AG04450 (cell line): ENCODE data around the gene SPSB3. TPM values are rescaled to one million over a fixed set of nuclear protein-coding genes. Genes with fewer than 3 reads are reported as not detected.

ENCODE experiments used
- CTCF ChIA-PET: fragments of 300-600, 350-600 bp; formaldehyde crosslinking; extraction: SDS; loops from one replicate; lab custom pipeline; 2022; ENCODE audit warnings: antibody characterized with exemption, inconsistent platforms; lab: Charles Lee
- POLR2A ChIA-PET: fragments of 350-600 bp; formaldehyde crosslinking; extraction: SDS; loops from one replicate; lab custom pipeline; 2021; ENCODE audit warnings: antibody characterized with exemption, inconsistent platforms; lab: Yijun Ruan, JAX
- DNase-seq: peaks from one replicate; pipeline ENCODE4 v3.0.0-alpha.2; 2011; ENCODE audit warnings: low read depth, low spot score
- H3K27ac ChIP-seq: one replicate; pipeline ENCODE4 v1.5.1; 2012; ENCODE audit warnings: low read depth, low read length, control low read depth
- H3K27me3 ChIP-seq: one replicate; pipeline ENCODE4 v1.6.0; 2012; ENCODE audit warnings: low read length; ENCODE audit not compliant: control insufficient read depth, insufficient read depth
- H3K4me3 ChIP-seq: 2 replicates; pipeline ENCODE4 v1.5.1; 2011; ENCODE audit warnings: mild to moderate bottlenecking, low read depth, low read length, control low read depth
- H3K9me3 ChIP-seq: 2 replicates; pipeline ENCODE4 v1.5.1; 2012; ENCODE audit warnings: low read length; ENCODE audit not compliant: control insufficient read depth, insufficient read depth
- polyA plus RNA-seq: library from polyadenylated mRNA; depleted of rRNA; stranded (reverse); fragments of >200 nt; gene quantifications from 2 replicates; pipeline ENCODE4 v1.2.3, GENCODE V29; 2011
- TF ChIP-seq, protein P1 (sequence below): IDR thresholded peaks from 2 replicates; pipeline ENCODE4 v1.5.1; 2011; ENCODE audit warnings: low read depth, low read length, control low read depth, inconsistent platforms

The SPSB3 gene
- polyA plus RNA-seq, 1 experiment: 11.0 TPM

DNA sequence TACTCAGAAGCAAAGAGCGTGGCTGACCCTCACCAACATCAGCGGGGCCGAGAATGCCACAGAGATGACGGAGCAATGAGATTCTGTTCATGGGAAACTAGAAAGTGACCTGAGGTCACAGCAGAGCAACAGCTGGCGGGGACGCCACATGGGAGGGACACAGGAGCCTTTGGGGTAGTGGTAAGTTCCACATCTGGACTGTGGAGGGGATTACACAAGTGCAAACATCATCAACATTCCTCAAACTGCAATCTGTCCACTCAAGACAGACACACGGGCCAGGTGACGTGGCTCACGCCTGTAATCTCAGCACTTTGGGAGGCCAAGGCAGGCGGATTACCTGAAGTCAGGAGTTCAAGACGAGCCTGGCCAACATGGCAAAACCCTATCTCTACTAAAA, 33.1 kb upstream of the SPSB3 start:
- TF ChIP-seq, protein P1, sequence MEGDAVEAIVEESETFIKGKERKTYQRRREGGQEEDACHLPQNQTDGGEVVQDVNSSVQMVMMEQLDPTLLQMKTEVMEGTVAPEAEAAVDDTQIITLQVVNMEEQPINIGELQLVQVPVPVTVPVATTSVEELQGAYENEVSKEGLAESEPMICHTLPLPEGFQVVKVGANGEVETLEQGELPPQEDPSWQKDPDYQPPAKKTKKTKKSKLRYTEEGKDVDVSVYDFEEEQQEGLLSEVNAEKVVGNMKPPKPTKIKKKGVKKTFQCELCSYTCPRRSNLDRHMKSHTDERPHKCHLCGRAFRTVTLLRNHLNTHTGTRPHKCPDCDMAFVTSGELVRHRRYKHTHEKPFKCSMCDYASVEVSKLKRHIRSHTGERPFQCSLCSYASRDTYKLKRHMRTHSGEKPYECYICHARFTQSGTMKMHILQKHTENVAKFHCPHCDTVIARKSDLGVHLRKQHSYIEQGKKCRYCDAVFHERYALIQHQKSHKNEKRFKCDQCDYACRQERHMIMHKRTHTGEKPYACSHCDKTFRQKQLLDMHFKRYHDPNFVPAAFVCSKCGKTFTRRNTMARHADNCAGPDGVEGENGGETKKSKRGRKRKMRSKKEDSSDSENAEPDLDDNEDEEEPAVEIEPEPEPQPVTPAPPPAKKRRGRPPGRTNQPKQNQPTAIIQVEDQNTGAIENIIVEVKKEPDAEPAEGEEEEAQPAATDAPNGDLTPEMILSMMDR: no peak
- Histone ChIP-seq H3K4me3 (no peak overlapping the region), H3K9me3 (no peaks in the 10 kb centered on the region; the same call in 1 of the 2 replicates), H3K27ac (no peak overlapping the region), H3K27me3 (no peaks in the 10 kb centered on the region)
- ChIA-PET CTCF (interaction anchor here (0.6 kb wide), 1 partner anchor 110 kb away, joined by 3 read pairs; no protein-coding TSS in a partner anchor), POLR2A (no interaction called here)
- no peak for DNase-seq

DNA sequence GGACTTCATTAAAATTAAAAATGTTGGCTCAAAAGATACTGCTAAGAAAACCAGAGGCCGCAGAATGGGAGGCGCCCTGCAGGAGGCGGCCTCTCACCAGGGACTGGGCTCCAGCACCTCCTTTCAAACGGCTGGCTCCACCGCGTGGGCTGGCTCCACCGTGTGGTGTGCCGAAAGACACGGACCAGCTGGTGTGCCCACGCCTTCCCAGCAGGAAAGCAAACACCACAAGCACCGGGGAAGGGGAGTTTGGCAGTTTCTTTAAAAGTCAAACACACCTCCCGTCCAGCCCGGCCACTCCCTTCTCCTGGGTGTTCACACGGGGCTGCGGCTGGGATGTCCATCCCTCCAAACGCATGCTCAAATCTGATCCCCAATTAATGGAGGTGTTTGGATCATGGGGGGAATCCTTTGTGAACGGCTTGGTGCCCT, 30.4 kb upstream of the SPSB3 start:
- peak overlapping the region; percentile 25; the same call in 1 of the 2 replicates for H3K4me3 ChIP-seq
- peak; percentile 74 for DNase-seq
- POLR2A ChIA-PET: no interaction called here
- CTCF ChIA-PET: interaction anchor here (1.2 kb wide), 1 partner anchor 11 kb away, joined by 4 read pairs; no protein-coding TSS in a partner anchor
- TF ChIP-seq, protein P1: peak; percentile 68
- no peaks in the 10 kb centered on the region; the same call in 1 of the 2 replicates for H3K9me3 ChIP-seq
- peak overlapping the region; percentile 39 for H3K27ac ChIP-seq
- no peaks in the 10 kb centered on the region for H3K27me3 ChIP-seq

DNA sequence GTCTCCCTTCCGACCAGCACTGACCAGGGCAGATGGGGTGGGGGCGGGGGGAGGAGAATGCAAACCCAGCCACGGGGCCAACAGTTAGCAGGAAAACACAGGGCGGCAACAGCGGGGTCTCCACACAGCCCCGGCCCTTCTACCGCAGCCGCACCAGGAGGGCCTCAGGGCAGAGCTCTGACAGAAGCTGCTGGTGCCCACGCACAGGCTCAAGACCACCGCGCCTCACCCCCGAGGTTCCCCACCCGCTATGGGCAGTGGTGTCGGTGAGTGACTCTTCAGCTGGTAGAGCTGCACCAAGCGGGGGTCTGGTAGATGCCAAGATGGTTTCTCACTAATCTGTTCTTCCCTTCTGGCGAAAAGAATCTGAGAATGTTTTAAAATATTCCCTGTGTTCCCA, 28.2 kb upstream of the SPSB3 start:
- POLR2A ChIA-PET: no interaction called here
- no peak for DNase-seq
- no peaks in the 10 kb centered on the region; the same call in 1 of the 2 replicates for H3K9me3 ChIP-seq
- no peak overlapping the region for H3K4me3 ChIP-seq
- no peak overlapping the region for H3K27ac ChIP-seq
- H3K27me3 ChIP-seq: no peaks in the 10 kb centered on the region
- CTCF ChIA-PET: interaction anchor here (1.0 kb wide), 1 partner anchor 28 kb away, joined by 3 read pairs; the partner anchor contains the start of genes NUBP2 and SPSB3
- TF ChIP-seq, protein P1: no peak

DNA sequence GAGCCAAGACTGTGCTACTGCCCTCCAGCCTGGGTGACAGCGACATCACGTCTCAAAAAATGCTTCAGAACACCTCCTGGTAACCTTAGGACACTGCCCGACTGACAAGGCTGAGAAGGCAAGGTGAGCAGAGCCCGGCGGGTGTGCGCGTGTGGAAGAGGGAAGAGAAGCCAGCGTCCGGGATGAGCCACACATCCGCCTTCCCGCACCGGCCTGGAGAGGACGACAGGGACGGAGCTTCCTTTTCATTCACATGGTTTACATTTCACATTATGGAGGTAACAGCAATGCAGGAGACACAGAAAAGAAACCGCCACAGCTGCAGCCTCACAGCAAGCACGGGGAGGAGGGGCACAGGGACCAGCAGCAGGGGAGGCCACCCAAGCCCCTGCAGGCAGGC, 27.7 kb upstream of the SPSB3 start:
- CTCF ChIA-PET: interaction anchor here (1.0 kb wide), 1 partner anchor 28 kb away, joined by 3 read pairs; the partner anchor contains the start of genes NUBP2 and SPSB3

DNA sequence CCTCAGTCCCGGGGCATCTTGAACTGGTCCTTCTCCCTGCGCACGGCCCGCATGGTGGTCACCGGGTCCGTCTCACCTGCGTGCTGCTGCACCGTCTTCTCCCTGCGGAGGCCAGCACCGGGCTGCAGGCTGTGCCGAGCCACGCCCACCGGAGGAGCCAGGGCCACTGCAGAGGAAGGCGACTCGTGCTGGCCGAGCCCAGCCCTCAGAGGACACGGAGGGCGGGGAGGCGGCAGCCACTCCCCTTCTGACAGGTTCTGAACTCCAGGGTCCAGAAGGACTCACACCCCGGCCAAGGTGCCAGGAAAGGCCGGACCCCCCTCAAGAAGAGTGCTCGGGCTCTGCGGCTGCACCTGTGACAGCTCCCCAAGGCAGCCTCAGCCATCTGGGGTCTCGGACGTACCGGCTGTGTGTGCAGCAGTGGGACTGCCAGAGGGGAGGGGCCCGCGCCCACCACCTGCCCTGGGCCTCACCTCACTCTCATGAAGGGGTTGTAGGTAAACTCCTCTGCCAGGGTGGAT, 27.0 kb upstream of the SPSB3 start:
- DNase-seq: no peak
- POLR2A ChIA-PET: no interaction called here
- H3K27me3 ChIP-seq: no peaks in the 10 kb centered on the region
- CTCF ChIA-PET: no interaction called here
- no peak overlapping the region for H3K4me3 ChIP-seq
- H3K9me3 ChIP-seq: no peaks in the 10 kb centered on the region; the same call in 1 of the 2 replicates
- TF ChIP-seq, protein P1: no peak
- no peak overlapping the region for H3K27ac ChIP-seq

More for the DNA sequence above, 27.7 kb upstream of the SPSB3 start:
- Histone ChIP-seq H3K4me3 (no peak overlapping the region), H3K9me3 (no peaks in the 10 kb centered on the region; the same call in 1 of the 2 replicates), H3K27ac (no peak overlapping the region), H3K27me3 (no peaks in the 10 kb centered on the region)
- TF ChIP-seq, protein P1: no peak
- POLR2A ChIA-PET: no interaction called here
- DNase-seq: no peak
